GM04504 (cell line): ENCODE data around the gene TAP1.
"Not testable (repeated sequence)": the region's sequence is repeated elsewhere in the genome, so short reads cannot be mapped to it uniquely, and the experiment has no call there.

Experiments used
- DNase-seq: peaks from one replicate; pipeline ENCODE4 v3.0.0-alpha.2; 2012; ENCODE audit warnings: low read depth

The TAP1 gene

DNA sequence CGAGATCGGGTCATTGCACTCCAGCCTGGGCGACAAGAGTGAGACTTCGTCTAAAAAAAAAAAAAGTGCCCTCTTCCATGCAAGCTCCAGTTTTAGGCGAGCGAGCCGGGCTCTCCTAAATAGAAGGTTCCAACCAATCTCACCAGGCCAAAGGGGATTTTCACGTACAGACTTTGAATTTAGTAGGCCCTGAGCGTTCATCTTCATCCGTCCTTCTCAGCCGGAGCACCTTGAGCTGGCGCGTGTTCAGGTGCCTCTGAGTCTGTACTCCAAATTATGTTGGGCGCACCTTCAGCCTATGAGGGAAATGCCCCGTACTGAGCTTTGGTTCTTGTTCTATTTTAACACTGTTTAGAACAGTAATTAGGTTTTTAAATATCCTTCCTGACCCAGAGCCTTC, 14.1 kb downstream of the TAP1 start:
- DNase-seq = no peak

GRCh38 chr6:32838114-32838958, 15.2 kb downstream of the TAP1 start, which contains the start of gene TAP2:
TAP2 (minus strand) TSS chr6:32838739; CDS start chr6:32838233, 506 bp downstream.
- peak; percentile 81 for DNase-seq

GRCh38 chr6:32837651-32838113, 15.8 kb downstream of the TAP1 start:
- DNase-seq = no peak

DNA sequence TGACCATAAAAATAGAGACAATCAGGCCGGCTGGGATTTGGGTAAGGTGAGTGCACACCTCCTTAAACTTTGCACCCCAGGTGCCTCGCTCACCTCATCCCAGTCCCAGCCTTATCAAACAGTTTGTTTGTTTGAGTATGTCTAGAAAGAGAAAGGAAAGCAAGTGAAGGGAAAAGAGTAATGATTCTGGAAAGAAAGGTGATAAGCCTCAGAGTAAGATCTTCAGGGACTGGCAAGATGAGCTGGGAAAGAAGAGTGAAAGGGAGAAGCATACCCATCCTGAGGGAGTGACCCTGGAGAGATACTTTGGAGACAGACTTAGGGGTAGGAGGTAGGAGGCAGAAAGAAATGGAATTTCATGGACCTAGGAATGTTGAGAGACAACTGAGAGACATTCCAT, 16.6 kb downstream of the TAP1 start:
- no peak for DNase-seq

- no peak for DNase-seq
These were observed 18.2 kb downstream of the TAP1 start for GRCh38 chr6:32835167-32835893.

- no peak for DNase-seq
These were observed 19.8 kb downstream of the TAP1 start for GRCh38 chr6:32833664-32834063.

DNA sequence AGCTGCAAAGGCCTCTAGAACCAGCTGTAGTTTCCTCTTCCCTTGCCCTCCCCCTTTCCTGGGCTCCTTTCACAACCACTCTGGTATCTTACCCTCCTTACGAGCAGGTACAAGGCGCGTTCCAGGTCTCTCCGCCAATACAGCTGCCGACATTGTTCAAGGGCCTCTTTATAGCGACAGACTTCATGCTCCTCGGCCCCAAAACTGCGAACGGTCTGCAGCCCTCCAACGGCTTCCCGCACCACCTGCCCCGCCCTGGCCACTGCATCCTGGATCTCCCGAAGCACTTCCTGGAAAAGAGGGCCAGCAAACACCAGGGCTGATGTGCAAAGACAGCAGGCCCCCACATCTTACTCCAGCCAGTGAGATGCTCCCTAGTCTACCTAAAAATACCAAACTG, 21.0 kb downstream of the TAP1 start:
- DNase-seq = no peak

DNA sequence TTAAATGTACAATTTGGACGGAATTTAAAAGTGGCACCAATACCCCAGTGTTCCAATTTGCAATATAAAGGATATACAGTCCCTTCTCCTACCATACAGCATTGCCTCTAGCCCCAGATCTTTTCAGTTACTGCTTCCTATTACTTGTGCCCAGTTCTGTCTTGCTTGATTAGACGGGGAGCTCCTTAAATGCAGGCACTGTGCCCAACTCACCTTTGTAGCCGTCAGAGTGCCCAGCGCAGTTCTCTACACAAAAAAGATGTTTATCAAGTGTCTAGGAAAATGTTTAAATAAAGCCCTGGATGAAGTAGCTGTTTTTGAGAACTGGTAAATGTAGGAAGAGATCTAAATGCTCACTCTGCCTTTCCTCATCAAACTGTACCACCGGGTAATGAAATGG, 22.6 kb downstream of the TAP1 start:
- DNase-seq = no peak

GRCh38 chr6:32830017-32830416, 23.5 kb downstream of the TAP1 start:
- DNase-seq = no peak

DNA sequence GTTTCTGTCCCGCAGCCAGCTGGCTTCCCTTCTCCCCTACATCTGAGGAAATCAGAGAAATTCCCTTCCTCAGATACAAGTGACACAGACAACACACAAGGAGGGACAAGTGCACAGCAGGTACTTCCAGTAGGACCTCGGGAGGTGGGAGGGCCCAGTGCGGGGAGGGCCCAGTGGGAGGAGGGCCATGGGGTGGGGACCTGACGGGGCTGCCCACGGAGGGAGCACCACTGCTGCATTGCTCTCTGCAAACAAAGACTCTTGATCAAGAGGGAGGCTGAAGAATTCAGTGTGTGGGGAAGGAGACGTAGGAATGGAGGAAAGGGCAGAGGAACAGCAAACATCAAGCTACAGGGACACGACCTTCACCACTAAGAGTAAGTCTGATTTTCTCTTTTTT, 24.0 kb downstream of the TAP1 start:
- no peak for DNase-seq

DNA sequence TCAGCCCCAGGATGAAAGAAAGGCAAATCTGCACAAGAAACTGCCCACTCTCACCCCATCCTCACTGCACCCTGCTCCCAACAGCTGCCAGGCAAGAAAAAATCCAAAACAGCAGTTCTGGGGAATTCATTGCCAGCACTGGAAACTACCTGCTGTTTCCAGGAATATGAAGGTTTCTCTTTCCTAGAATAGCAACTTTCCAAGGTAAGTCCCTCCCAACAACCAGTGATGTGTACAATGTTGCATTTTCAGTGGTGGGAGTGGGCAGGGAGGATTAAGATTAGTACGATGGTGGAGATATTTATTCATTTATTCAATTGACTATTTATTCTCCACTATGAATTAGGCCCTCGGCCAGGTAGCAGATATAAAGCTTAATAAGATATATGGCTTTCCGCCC, 26.5 kb downstream of the TAP1 start:
- no peak for DNase-seq

GRCh38 chr6:32825966-32826365, 27.5 kb downstream of the TAP1 start:
- DNase-seq = peak; percentile 59

DNA sequence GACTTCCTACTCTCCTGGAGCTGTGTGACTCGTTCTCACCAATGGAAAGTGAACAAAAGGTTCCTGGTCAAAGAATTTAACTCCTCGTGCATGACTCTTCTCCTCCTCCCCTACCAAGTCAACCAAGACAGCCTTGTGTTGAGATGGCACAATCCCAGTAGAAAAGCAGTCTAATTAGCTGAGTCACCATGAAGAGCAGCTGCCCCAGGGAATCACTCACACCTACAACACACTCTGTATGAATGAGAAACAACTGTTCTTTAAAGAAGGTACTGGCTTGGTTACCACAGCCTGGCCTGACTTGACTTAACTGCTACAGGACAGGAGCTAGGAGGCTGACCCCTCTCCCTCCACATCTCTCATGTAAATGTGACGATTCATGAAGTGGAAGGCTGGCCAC, 33.8 kb downstream of the TAP1 start:
- DNase-seq = peak; percentile 69

DNA sequence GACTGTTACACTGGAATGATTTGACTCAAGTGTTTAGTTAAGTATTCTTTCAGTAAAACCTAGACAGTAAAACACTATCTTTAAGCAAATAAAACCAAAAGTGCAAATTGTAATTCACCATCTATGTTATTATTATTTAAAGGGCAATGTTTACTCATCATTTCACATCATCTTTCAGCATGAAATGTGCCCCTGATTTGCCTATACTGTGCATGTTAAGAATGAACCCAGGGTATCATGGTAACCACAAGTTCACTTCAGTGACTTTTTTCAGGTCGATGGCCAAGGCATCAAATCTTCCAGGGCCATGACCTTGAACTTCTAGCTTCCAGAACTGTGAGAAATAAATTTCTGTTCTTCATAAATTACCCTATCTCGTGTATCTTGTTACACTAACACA, 34.6 kb downstream of the TAP1 start:
- no peak for DNase-seq

- DNase-seq = no peak
These were observed 36.7 kb downstream of the TAP1 start, which contains the start of gene HLA-DOB for GRCh38 chr6:32816746-32817204. HLA-DOB (minus strand) TSS chr6:32817002; CDS start chr6:32816951, 51 bp downstream.

DNA sequence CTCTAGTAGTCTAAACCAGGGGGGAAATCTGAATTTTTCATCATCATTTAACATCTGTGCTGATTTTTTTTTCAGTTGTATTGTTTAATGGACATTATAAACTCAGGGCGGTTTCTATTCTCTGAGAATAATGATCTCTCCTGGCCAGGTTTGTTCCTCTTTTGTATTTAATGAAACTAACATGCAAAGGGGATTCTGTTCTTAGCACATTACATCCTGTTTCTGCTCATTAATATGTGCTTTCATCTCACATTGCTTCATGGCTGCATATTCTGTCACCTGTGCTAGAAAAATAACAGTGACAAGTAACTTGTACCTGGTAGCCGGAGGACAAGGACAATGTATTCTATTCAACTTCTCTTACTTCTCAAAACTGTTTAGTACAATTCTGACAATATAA, 37.5 kb downstream of the TAP1 start:
- no peak for DNase-seq

- DNase-seq = no peak
These were observed 38.4 kb downstream of the TAP1 start for GRCh38 chr6:32815115-32815514.

DNA sequence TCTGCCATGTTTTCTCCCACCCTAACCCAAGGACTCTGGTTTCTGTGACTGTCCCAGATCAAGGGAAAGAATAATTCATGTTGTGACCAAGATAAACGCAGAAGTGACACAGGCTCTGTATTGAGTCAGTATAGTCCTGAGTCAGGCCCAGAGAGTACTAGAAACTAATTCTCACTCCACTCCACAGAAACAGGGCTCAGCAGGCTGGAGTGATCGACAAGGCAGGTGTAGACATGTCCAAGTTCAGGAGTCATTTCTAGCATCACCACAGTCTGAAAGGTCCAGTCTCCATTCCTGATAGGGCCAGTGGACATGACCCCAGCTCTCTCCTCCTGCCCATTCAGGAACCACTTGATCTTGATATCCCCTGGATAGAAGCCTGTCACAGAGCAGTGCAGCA, 39.4 kb downstream of the TAP1 start:
- DNase-seq = no peak

- no peak for DNase-seq
These were observed 44.3 kb downstream of the TAP1 start for GRCh38 chr6:32809171-32809570.

DNA sequence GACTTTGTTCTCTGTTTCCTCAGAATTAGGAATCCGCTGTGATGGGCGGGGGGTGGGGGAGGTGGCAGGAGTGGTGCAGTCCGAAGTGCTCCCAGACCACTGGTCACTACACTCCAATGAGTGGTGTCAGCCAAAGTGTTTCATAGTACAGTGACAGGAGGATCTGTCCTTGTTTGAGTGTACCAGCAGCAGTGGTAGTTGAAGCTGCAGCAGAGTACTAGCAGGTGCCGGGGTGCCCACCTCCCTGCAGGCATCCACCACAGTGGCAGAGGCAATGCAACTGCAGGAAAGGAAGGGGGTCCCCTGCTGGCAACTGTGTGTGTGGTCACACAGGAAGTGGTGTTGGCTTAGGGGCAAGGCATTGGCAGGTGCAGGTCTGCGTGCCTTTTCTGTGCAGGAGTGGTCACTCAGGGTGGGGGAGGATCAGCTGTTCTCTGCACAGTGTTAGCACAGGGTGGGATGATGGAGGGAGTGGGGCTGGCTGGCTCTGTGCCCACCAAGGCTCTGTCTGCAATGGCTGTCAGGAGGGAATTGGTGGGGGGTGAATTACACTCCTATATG, 46.4 kb downstream of the TAP1 start:
- DNase-seq = no peak

GRCh38 chr6:32805404-32805803, 48.1 kb downstream of the TAP1 start:
- DNase-seq = not testable (repeated sequence)

- no peak for DNase-seq
These were observed 50.1 kb downstream of the TAP1 start for GRCh38 chr6:32803416-32803815.

DNA sequence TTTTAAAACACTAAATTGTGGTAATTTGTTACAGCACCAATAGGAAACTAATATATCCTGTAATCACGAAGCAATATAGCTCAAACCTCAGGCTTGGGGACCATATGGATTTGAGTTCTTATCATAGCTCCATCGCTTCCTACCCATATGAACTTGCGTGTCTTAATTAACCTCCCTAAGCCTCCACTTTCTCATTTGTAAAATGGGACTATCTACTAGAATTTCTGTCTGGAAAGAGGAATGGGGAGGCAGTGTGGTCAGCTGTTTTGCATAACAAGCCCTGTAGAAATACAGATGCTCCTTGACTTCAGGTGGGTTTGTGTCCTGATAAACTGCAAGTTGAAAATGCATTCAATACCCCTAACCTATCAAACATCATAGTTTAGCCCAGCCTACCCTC, 53.8 kb downstream of the TAP1 start:
- no peak for DNase-seq
